GM12892 (cell line): Measurements from ENCODE around the gene CEBPE.

ENCODE experiments used
- POLR2AphosphoS5 ChIP-seq: IDR thresholded peaks from 2 replicates; pipeline ENCODE4 v1.6.1; 2011; ENCODE audit warnings: low read depth, low read length, control low read depth
- TAF1 ChIP-seq: IDR thresholded peaks from 2 replicates; pipeline ENCODE4 v1.6.1; 2011; ENCODE audit warnings: low read depth, mild to moderate bottlenecking, control low read depth, low read length, borderline replicate concordance

- TF ChIP-seq POLR2AphosphoS5: no peak
- no peak for TF ChIP-seq TAF1
These were observed 30.7 kb upstream of the CEBPE start for GRCh38 chr14:23149745-23150144.
